ENCODE data around the gene NRG3.
"Not testable (repeated sequence)": the region's sequence is repeated elsewhere in the genome, so short reads cannot be mapped to it uniquely, and the experiment has no call there.

The NRG3 gene

DNA sequence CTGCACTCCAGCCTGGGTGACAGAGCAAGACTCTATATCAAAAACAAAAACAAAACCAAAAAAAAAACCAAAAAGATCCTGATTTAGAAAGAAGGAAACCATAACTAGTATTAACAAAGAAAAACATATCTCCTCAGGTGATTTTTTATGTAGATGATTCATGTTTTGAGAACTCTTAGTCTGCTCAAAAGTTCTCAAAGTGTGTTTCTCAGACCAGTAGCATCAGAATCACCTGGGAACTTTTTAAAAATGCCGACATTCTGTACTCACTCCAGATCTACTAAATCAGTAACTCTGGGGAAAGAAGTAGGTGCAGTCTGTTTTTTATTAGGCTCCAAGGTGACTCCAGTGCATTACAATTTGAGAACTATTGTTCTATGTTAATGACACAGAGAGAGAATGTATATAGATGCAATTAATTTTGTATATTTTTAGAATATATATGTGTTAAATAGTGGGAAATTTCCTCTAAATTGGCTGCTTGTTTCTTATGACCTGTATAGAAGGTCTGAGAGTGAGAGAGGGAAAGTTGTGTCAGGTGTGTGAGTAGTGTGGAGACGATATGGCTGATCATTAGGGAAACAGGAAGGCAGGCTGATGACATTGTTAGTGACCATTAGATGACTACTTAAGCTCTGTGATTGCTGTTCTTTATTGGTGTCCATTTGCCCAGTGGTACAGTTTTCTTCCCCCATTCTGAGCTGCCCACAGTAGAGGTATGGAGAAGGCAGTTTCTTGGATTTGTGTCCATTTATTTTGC is 1075.0 kb downstream of the NRG3 start:
- DNase-seq: no peak

DNA sequence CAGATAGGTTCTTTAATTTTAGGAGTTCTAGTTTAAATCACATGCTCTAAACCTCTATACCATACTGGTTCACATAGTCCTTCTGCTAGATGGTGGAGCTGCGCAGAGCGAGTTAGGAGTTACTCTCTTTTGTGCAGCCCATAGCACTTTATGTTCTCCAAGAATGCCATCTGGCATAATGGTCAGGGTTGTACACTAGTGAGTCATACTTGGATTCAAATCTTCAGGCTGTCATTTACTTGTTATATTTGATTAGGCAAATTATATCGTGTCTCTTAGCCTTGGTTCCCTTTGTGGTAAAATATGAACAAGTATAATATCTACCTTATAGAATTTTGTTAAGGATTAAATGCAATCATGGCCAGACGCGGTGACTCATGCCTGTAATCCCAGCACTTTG is 1078.3 kb downstream of the NRG3 start:
- DNase-seq: no peak

DNA sequence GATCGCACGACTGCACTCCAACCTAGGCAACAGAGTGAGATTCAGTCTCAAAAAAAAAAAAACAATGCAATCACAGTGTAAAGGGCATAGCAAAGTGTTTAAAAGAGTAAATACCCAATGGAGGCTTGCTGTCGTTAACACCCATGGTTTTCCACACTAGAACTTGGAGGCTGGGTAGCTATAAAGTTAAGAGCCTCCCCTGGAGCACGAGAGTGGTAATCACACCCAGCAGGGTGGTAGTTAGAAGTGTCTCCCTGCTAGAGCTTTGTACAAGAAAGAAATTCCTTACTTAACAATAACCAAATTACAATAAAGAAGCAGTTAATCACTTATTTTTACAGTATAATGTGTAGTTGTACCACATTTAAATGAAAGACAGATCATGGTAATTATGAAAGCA is 1078.9 kb downstream of the NRG3 start:
- no peak for DNase-seq

DNA sequence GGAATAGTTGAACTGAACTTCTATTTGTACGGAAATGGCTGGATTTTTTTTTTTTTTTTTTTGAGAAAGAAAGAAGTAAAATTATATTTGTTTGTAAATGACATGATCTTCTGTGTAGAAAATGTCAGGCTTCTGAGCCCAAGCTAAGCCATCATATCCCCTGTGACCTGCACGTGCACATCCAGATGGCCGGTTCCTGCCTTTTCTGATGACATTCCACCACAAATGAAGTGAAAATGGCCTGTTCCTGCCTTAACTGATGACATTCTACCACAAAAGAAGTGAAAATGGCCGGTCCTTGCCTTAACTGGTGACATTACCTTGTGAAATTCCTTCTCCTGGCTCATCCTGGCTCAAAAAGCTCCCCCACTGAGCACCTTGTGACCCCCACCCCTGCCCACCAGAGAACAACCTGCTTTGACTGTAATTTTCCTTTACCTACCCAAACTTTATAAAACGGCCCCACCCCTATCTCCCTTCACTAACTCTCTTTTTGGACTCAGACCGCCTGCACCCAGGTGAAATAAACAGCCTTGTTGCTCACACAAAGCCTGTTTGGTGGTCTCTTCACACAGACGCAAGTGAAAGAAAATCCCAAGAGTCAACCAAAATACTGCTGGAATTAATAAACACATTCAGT is 1085.5 kb downstream of the NRG3 start:
- not testable (repeated sequence) for DNase-seq

DNA sequence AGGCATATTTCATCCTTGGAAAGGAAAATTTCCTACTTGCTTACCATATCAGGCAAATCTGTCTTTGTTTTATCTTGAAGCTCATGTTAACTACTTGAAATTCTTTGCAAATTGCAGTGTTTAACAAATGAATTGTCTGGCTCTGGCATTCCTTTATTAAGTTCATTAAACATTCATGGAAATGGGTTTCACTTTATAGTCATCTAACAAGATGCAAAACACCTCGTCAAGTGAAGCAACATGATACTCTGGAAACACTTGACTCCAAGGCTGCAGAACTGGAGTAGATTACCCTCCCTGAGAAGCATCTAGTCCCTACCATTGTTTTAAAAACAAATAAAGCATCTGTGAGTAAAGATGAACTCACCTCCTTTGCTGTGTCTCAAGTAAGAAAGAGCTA is 1086.9 kb downstream of the NRG3 start:
- DNase-seq: no peak

DNA sequence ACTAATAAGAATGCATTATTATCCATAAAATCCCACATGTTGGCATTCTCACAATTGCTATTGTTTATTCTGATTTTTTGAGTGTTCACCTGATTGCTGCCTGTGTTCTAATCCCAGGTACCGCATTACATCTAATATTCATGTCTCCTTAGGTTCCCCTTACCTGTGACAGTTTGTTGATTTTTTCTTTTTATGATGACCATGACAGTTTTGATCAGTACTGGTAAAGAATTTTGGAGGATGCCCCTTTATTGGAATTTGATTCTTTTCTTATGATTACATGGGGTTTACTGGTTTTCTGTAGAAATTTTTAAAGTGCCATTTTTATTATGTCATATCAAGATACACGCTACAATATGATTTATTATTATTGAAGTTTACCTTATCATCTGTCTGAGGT is 1091.1 kb downstream of the NRG3 start:
- no peak for DNase-seq

DNA sequence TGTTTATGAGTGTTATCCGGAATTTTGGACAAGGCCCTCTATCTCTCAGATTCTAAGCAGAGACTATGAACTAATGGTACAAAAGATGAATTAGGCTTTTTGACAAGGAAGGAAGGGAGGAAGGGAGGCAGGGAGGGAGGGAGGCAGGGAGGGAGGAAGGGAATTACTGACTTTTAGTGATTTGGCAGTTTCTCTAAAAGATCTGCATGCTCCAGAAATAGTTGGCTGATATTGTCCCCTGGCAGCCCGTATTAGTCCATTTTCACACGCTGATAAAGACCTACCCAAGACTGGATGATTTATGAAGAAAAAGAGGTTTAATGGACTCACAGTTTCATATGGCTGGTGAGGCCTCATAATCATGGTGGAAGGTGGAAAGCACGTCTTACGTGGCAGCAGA is 1093.5 kb downstream of the NRG3 start:
- DNase-seq: no peak

DNA sequence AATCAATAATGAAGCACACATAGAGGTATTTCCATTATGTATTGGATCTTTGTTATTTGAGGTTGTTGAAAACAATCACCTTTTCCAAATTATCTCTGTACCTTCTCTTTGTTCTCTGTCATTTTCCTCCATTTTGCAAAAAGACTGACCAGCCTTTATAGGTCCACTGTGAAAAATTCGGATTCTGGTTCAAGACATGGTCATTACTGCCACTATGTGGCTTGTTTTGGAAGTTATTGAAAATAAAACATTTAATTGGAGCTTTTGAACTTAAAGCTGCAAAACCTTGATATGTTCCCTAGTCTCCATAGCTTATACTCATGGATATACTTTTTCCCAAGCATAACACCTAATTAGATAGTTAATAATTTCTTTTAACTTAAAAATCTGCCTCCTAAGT is 1094.4 kb downstream of the NRG3 start:
- no peak for DNase-seq

DNA sequence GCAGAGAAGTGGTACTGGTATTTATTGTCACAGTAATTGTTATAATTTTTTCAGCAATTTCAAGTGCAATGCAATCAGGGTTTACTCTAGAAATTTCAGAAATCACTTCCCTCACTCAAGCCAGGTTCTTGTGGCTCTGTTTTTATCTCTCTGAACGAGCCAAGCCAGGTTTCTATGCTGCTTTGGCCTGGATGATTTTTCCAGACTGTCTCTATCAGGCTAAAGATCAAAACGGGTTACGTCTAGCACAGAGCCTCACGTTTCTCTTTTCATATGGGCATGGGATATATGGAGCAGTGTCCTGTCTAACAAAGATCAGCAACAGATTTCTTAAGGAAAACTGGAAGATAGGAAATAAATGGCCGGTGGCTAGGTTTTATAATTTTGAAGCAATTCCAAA is 1105.3 kb downstream of the NRG3 start:
- no peak for DNase-seq

DNA sequence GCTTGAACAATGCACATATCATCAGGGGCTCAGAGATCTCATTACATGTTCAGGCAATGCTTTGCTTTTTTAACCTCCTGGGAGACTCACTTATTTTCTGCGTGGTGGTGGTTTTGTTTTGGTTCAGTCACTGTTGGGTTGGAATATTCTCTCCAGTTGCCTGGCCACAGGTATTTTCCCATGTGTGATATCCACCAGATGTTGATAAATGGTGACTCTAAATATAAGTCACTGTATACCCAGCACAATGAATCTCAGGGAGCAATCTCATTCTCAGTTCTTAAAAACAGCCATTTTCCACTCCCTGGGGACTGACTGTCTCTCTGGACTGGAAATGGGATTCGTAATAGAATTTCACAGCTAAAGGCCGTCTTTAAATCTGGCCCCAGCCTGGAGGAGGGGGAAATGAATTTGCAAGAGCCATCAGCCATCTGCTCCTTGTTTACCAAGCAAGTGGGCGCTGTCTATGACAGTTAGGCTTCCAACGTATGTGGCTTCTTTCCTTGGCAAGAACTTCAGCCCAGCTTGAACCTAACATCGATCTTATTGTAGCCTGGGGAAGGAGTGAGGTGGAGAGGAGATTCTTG is 1106.2 kb downstream of the NRG3 start:
- DNase-seq: no peak

DNA sequence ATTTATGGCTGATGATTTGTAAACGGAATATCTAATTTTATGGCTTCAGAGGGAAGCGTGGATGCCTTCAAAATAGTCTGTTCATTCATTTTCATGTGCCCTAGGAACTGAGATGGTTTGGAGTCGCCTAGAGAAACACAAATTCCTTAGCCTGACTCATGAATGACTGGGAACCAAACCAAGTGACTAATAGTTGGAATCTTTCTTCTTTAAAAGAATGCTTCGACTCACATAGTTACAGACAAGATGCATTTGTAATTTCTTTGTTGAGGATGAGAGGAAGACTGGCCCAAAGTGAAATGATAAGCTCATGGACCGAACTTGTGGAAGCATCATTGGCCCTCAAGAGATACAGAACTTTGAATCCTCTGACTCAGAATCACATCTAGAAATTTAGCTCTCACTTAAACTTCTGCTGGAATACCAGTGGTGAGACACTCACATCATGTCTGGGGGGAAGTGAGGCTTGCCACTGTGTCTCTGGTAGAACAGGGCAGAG is 1107.2 kb downstream of the NRG3 start:
- DNase-seq: no peak

DNA sequence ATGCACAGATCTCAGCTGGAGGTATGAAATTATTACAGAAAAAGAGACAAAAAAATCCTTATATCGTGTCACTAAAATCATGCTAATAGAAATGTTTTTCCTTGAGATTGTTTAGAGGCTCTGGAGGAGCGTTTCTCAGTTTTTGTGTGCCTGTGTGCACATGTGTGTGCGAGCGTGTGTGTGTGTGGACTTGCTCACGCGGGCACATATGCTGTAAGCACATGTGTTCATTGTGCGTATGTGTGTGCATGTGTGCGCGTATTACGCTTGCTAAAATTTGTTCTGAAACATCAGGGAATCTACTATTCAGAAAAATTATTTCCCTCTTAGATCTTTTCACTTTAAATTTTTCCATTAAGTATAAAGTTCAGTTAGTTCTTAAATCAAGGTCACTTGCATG is 1111.2 kb downstream of the NRG3 start:
- no peak for DNase-seq

DNA sequence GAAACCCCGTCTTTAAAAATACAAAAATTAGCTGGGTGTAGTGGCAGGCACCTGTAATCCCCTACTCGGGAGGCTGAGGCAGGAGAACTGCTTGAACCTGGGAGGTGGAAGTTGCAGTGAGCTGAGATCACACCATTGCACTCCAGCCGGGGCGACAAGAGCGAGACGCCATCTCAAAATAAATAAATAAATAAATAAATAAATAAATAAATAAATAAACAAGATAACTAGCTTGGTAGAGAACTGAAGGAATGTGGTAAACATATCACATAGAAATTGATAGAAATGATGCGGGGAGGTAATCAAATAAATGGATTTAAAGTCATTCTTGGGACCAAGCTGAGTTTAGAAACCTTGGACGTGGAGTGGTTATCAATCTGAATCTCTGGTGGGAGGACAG is 1131.5 kb downstream of the NRG3 start:
- not testable (repeated sequence) for DNase-seq

DNA sequence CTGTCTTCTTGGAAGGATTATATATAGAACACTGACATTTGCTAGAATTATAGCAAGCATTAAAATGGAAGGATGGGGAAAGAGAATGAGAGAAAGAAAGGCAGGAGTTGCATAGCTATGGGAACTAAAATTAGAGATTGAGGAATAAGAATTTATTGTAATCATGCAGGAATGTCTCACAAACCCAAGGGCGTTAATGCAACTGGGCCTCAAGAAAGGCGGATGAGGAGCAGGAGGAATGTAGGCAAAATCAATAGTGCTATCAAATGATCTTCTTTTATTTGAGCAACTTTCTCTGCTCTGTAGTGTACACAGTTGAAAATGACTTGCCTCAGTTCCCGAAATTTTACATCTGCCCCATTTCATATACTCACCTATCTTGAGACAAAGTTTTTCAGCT is 1132.5 kb downstream of the NRG3 start:
- DNase-seq: no peak

DNA sequence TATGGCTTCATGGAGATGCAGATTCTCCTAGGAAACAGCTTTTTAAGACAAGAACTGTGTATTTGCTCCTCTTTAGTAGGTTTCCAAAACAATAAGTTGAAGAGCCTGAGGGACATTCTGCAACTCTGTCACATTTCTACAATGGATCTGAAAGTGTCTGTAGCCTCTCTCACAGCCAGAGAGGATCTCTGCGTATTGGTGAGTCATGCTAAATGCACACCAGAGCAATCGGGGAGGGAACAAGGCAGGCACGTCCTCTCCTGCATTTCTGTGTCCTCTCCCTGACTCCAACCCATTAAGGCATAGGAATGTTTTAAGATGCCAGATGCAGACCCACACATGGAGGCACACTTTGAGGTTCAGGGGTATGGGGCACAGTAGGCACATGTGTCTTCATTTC is 1137.9 kb downstream of the NRG3 start:
- no peak for DNase-seq

DNA sequence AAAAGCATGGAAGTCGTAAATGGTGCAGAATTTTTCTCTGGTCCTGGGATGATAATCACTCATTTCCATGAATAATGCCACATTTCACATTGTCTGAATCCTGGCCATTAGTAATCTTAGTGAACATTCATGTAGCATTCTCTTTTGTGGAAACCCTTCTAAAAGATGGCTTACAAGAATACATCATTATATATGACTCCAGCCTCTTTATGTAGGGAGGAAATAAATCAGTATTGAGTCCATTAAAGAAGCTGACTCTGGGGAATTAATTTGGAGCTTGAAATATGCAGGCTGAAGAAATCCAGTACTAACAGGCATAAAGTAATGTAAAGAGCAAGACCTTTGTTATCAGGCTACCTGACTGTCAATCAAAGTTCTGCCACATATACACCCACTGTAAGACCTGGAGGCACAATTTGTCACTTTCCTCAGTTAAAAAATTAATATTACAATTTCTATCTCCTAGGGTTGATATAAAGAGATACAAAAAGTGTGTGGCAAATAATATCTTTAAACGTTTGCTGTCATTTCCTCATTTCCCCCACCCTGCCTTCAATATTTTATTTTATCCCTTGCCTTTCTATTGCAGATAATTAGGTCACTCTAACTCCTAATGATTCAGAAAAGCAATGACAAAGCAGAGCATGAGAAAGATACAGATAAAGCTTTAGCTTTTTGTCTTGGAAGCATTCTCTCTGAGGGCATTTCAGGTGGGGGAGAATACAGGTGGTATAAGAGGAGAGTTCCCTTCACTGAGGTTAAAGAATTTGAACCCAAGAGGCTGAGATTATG is 1142.3 kb downstream of the NRG3 start:
- no peak for DNase-seq

DNA sequence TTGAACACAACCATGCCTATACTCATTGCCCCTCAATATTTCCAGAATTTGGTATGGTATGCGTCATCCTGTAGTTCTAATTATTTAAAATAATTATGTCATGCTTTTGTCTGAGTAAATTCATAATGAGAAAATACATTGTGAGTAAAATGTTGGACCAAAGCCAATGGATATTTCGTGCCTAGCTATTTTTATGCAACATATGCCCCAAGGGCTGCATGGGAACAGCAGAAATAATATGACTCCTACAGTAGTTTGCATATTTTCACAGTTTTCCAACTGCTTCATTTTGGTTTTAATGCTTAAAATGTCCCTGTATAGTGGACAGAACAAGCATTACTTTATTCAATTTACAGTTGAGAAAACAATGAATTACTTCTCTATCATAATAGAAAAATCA is 1148.7 kb downstream of the NRG3 start:
- no peak for DNase-seq
